Cardiac muscle cell (in vitro differentiated cells and primary cell): ENCODE data around the gene MECP2. TPM values are rescaled to one million over a fixed set of nuclear protein-coding genes. Genes with fewer than 3 reads are reported as not detected.

Experiments
- DNase-seq, 2 donors: peaks; one replicate each; pipeline versions ENCODE4 v3.0.0 to v3.0.0-alpha.2; 2010 to 2017; ENCODE audit warnings: low read depth in 1 of 2, low spot score in 1 of 2
- H3K27ac ChIP-seq: fragments of 200-600 bp; sonication (generic); 2 replicates; pipeline ENCODE4 v1.5.1; 2016
- H3K27me3 ChIP-seq: fragments of 200-600 bp; sonication (generic); 2 replicates; pipeline ENCODE4 v1.6.0; 2016; ENCODE audit warnings: control low read depth
- H3K36me3 ChIP-seq: fragments of 200-600 bp; sonication (generic); 2 replicates; pipeline ENCODE4 v1.5.1; 2016; ENCODE audit warnings: control low read depth
- H3K4me1 ChIP-seq: fragments of 200-600 bp; sonication (generic); 2 replicates; pipeline ENCODE4 v1.8.1; 2017; ENCODE audit warnings: low read depth, mild to moderate bottlenecking, mixed run types
- H3K4me3 ChIP-seq: fragments of 200-600 bp; sonication (generic); 2 replicates; pipeline ENCODE4 v1.5.1; 2016; ENCODE audit warnings: mild to moderate bottlenecking
- H3K9me3 ChIP-seq: fragments of 200-600 bp; sonication (generic); 2 replicates; pipeline ENCODE4 v1.5.1; 2017; ENCODE audit warnings: low read depth, mild to moderate bottlenecking, control low read depth
- CTCF ChIP-seq: IDR thresholded peaks from 2 replicates; pipeline ENCODE4 v1.5.1; 2012; ENCODE audit warnings: low read depth, mild to moderate bottlenecking, low read length
- polyA plus RNA-seq: library from polyadenylated mRNA; unstranded; fragments of >200 nt; fragmentation: Nextera tagmentation; extraction: Ambion mirVana; gene quantifications from 2 replicates; pipeline ENCODE4 v1.2.1, GENCODE V29; 2016
- total RNA-seq: library from RNA; depleted of rRNA; stranded (reverse); fragments of >200 nt; gene quantifications from 2 replicates; pipeline ENCODE4 v1.2.3, GENCODE V29; 2016

MECP2 gene
- total and polyA plus RNA-seq, 2 experiments from 2014 or later: 17.9 to 64.5 TPM

GRCh38 chrX:154131955-154132354 lies 34.4 kb upstream of the MECP2 start:
- Histone ChIP-seq H3K27ac (no peak overlapping the region), H3K4me3 (no peak overlapping the region), H3K9me3 (no peaks in the 10 kb centered on the region), H3K4me1 (no peaks in the 10 kb centered on the region), H3K36me3 (no peaks in the 10 kb centered on the region), H3K27me3 (no peaks in the 10 kb centered on the region)
- TF ChIP-seq CTCF: no peak
- no peak for DNase-seq

- H3K4me1 ChIP-seq: no peaks in the 10 kb centered on the region
- H3K27ac ChIP-seq: no peak overlapping the region
- H3K27me3 ChIP-seq: no peaks in the 10 kb centered on the region
- no peak overlapping the region for H3K4me3 ChIP-seq
- H3K9me3 ChIP-seq: no peaks in the 10 kb centered on the region
- no peaks in the 10 kb centered on the region for H3K36me3 ChIP-seq
- no peak for DNase-seq
- TF ChIP-seq CTCF: no peak
Observed at GRCh38 chrX:154126101-154126500, 28.6 kb upstream of the MECP2 start.

GRCh38 chrX:154125391-154126040 lies 28.0 kb upstream of the MECP2 start:
- DNase-seq: peak in 1 of 2 donors; percentile 6
- Histone ChIP-seq H3K27me3 (no peaks in the 10 kb centered on the region), H3K36me3 (no peaks in the 10 kb centered on the region), H3K27ac (no peak overlapping the region), H3K4me3 (no peak overlapping the region), H3K9me3 (no peaks in the 10 kb centered on the region), H3K4me1 (no peaks in the 10 kb centered on the region)
- no peak for TF ChIP-seq CTCF

GRCh38 chrX:154123241-154124219 lies 26.0 kb upstream of the MECP2 start:
- DNase-seq: peak in 1 of 2 donors; percentile 21
- H3K36me3 ChIP-seq: no peaks in the 10 kb centered on the region
- no peak overlapping the region for H3K4me3 ChIP-seq
- H3K27ac ChIP-seq: no peak overlapping the region
- no peaks in the 10 kb centered on the region for H3K4me1 ChIP-seq
- no peaks in the 10 kb centered on the region for H3K9me3 ChIP-seq
- TF ChIP-seq CTCF: no peak
- H3K27me3 ChIP-seq: no peaks in the 10 kb centered on the region

GRCh38 chrX:154121961-154122360 lies 24.4 kb upstream of the MECP2 start:
- Histone ChIP-seq H3K27ac (no peak overlapping the region), H3K4me3 (no peak overlapping the region), H3K9me3 (no peaks in the 10 kb centered on the region), H3K4me1 (no peaks in the 10 kb centered on the region), H3K27me3 (no peaks in the 10 kb centered on the region), H3K36me3 (no peaks in the 10 kb centered on the region)
- no peak for TF ChIP-seq CTCF
- DNase-seq: no peak
